Measurements from ENCODE around the gene PLIN5.

The PLIN5 gene

GRCh38 chr19:4521170-4521887 lies 13.7 kb downstream of the PLIN5 start:
- DNase-seq, result no peak

GRCh38 chr19:4519521-4520277 lies 15.3 kb downstream of the PLIN5 start:
- no peak for DNase-seq

- no peak for DNase-seq
Observed at GRCh38 chr19:4519172-4519496, 15.9 kb downstream of the PLIN5 start.

GRCh38 chr19:4518345-4519171 lies 16.5 kb downstream of the PLIN5 start, which contains the start of gene PLIN4:
Gene PLIN4, minus strand, starts transcription at chr19:4518486. Its CDS starts 214 bp downstream, at chr19:4518272.
- DNase-seq, result no peak

GRCh38 chr19:4517451-4518057 lies 17.5 kb downstream of the PLIN5 start:
- no peak for DNase-seq

- no peak for DNase-seq
Observed at GRCh38 chr19:4516939-4517300, 18.1 kb downstream of the PLIN5 start.

GRCh38 chr19:4516199-4516938 lies 18.7 kb downstream of the PLIN5 start:
- DNase-seq, result no peak

- DNase-seq, result no peak
Observed at GRCh38 chr19:4515732-4516131, 19.3 kb downstream of the PLIN5 start.

- DNase-seq, result no peak
Observed at GRCh38 chr19:4513248-4513647, 21.8 kb downstream of the PLIN5 start.

GRCh38 chr19:4512070-4512469 lies 23.0 kb downstream of the PLIN5 start:
- no peak for DNase-seq

GRCh38 chr19:4511300-4512054 lies 23.5 kb downstream of the PLIN5 start:
- no peak for DNase-seq

- DNase-seq, result peak; percentile 11
Observed at GRCh38 chr19:4510435-4511255, 24.4 kb downstream of the PLIN5 start.

GRCh38 chr19:4508698-4509097 lies 26.3 kb downstream of the PLIN5 start:
- no peak for DNase-seq

- DNase-seq, result no peak
Observed at GRCh38 chr19:4507804-4508203, 27.2 kb downstream of the PLIN5 start.

GRCh38 chr19:4507150-4507452 lies 27.9 kb downstream of the PLIN5 start:
- DNase-seq, result no peak

- peak; percentile 21 for DNase-seq
Observed at GRCh38 chr19:4506449-4507149, 28.4 kb downstream of the PLIN5 start.

- DNase-seq, result no peak
Observed at GRCh38 chr19:4505570-4506448, 29.2 kb downstream of the PLIN5 start.

- DNase-seq, result no peak
Observed at GRCh38 chr19:4504891-4505569, 30.0 kb downstream of the PLIN5 start.

- DNase-seq, result no peak
Observed at GRCh38 chr19:4504297-4504701, 30.7 kb downstream of the PLIN5 start.
